ENCODE measurements around the gene PPP6R1.

The PPP6R1 gene

DNA sequence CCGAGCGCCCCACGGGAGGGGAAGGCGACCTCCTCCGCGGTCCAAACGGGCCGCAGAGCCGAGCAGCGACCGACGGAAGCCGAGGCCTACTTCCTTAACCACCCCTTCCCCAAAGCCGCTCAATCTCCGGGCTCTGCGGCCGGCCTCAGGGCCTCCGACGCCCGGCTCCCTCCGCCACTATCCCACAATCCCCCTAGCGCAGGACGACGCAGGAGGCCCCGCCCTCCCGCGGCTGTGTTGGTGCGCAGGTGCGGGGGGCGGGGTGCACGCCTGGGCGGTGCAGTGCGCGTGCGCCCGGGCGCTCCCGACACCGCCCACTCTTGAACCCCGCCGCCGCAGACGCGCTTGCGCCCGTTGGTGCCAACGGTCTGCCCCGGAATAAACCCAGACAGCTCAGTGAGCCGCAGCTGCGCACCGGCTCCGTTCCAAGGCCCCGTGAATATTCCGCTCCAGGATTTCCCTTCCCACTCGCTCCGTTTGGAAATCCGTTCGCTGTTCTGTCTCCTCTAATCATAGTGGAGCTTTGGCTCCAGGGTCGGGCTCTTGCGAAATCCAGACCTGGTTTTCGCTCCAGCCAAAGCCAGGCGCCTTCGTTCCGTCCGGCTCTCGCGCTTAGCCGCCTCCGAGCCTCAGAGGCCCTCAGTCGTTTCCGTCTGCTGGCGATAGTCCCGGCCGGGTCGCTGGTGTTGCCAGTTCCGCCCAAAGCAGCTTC, at the start of gene PPP6R1:
Gene PPP6R1 (minus strand): TSS at position 190 of the 712 bp plus-strand sequence. CDS start 11,914 bp downstream, outside the sequence.
- DNase-seq (ENCODE audit: low read depth in 2 of 2): peak; percentile 92 to 97

DNA sequence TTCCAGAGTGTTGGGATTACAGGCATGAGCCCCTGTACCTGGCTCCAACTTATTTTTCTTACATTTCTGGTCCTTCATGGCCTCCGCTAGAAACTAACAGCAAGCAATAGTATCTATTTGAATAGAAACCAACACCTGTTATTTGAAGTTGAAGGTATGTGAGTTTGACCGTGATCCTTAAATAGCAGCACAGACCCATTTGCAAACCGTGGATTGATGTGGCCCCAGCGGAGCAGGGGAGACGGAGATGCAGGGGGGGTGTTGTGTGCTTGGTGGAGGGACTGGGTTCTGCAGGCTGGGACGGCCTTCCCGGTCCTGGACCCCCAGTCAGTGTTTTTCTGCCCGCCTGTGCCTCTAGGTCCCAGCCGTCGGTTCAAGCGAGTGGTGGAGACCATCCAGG, 49.5 kb upstream of the PPP6R1 start:
- no peak for DNase-seq (ENCODE audit: low read depth in 2 of 2)

- no peak for DNase-seq (ENCODE audit: low read depth in 2 of 2)
Measured at GRCh38 chr19:55306712-55307111, 47.9 kb upstream of the PPP6R1 start.

DNA sequence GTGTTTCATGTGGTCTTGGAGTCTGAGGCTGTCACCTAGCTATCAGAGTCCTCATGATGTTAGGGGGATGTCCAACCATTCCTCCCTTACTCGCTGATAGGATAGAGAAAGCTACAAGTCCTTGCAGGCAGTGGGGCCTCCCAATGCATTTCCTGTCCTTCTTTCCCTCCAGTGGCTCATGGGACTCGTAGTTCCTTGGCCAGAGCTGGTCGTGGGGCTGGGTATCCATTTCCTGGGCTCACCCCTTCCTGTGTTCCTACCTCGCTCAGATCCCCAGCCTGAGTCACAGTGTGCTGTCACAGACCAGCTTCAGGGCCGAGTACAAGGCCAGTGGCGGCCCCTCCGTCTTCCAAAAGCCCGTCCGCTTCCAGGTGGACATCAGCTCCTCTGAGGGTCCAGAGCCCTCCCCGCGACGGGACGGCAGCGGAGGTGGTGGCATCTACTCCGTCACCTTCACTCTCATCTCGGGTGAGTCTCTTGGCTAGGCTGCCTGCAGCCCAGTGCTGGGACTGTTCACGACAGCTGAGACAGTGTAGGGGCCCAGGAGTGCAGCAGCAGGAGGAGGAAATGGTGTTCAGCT, 47.3 kb upstream of the PPP6R1 start:
- DNase-seq (ENCODE audit: low read depth in 2 of 2): no peak

- peak in 1 of 2 donors; percentile 20 for DNase-seq (ENCODE audit: low read depth in 2 of 2)
Measured at GRCh38 chr19:55305491-55305890, 46.7 kb upstream of the PPP6R1 start.

DNA sequence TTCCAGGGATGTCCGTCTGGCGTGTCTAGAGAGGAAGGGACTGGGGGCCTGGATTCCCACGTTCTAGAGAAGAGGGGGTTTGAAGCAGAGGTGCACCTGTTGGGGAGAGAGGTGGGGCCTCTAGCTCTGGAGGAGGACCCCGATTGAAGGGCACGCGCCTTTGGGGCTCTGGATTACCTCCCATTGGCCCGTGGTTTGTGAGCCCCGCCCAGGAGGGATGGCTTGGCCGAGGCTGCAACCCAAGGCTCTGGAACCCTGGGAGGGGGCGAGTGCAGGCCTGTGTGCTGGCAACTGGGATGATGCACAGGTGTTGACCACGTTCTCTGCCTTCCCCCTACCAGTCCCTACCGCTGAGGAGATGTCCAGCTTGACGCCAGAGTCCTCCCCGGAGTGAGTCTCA, 46.2 kb upstream of the PPP6R1 start:
- DNase-seq (ENCODE audit: low read depth in 2 of 2): no peak

DNA sequence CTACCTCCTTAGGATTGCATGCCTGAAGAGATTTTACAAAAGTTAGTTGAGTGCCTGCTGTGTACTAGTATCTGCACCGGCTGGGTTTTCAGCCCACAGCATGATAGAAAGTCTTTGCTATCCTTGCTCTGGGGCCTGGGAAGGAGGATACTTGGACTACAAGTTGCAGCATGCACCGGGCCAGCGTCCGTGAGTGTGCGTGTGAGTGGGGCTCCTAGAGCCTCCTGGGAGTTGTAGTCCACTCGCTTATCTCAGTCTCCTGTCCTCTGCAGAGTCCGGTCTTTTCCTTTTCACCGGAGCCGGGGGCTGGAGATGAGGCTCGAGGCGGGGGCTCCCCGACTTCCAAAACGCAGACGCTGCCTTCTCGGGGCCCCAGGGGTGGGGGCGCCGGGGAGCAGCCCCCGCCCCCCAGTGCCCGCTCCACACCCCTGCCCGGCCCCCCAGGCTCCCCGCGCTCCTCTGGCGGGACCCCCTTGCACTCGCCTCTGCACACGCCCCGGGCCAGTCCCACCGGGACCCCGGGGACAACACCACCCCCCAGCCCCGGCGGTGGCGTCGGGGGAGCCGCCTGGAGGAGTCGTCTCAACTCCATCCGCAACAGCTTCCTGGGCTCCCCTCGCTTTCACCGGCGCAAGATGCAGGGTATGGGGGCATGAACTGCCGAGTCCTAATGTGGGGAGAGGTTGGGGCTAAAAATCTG, 45.6 kb upstream of the PPP6R1 start:
- no peak for DNase-seq (ENCODE audit: low read depth in 2 of 2)

GRCh38 chr19:55303477-55303876, 44.7 kb upstream of the PPP6R1 start:
- DNase-seq (ENCODE audit: low read depth in 2 of 2): no peak

- DNase-seq (ENCODE audit: low read depth in 2 of 2): no peak
Measured at GRCh38 chr19:55302318-55302703, 43.5 kb upstream of the PPP6R1 start.

- DNase-seq (ENCODE audit: low read depth in 2 of 2): peak; percentile 91 to 97
Measured at GRCh38 chr19:55301459-55302317, 42.9 kb upstream of the PPP6R1 start.

DNA sequence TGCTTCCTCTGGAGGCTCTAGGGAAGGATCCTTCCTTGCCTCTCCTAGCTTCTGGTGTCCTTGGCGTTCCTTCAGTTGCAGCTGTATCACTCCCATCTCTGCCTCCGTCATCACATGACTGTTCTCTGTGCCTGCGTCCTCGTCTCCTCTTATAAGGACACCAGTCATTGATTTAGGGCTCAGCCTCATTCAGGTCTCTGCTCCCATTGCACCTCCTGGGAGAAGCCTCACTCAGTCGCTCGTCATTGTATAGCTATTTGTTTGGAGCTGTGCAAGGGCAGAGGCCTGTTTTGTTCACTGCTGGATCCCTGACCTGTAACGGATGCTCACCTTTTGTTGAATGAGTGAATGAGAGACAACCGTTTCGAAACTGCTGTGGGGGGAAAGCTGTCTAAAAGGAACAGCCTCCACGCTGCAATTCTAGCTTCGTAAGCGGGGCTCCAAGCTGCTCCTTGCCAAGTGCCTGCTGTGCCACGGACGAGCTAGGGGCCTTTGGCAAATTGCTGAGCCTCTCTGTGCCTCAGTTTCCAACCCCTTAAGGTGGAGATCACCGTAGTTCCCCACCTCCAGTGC, 42.2 kb upstream of the PPP6R1 start:
- no peak for DNase-seq (ENCODE audit: low read depth in 2 of 2)

GRCh38 chr19:55299991-55300390, 41.2 kb upstream of the PPP6R1 start:
- no peak for DNase-seq (ENCODE audit: low read depth in 2 of 2)

DNA sequence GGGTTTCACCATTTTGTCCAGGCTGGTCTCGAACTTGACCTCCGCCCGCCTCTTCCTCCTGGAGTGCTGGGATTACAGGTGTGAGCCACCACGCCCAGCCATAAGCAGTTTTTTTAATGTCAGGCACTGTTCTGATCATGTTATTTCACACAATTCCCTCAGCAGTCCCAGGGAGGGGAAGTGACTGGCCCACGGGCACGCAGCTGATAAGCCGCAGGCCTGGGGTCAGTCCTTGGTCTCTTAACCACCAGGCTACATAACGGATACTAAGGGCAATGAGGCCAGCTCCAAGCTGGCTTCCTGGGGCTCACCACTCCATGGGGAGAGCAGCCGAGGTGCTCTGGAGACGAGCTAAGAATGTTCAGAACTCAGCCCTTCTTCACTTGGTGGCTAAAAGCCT, 38.5 kb upstream of the PPP6R1 start:
- no peak for DNase-seq (ENCODE audit: low read depth in 2 of 2)

DNA sequence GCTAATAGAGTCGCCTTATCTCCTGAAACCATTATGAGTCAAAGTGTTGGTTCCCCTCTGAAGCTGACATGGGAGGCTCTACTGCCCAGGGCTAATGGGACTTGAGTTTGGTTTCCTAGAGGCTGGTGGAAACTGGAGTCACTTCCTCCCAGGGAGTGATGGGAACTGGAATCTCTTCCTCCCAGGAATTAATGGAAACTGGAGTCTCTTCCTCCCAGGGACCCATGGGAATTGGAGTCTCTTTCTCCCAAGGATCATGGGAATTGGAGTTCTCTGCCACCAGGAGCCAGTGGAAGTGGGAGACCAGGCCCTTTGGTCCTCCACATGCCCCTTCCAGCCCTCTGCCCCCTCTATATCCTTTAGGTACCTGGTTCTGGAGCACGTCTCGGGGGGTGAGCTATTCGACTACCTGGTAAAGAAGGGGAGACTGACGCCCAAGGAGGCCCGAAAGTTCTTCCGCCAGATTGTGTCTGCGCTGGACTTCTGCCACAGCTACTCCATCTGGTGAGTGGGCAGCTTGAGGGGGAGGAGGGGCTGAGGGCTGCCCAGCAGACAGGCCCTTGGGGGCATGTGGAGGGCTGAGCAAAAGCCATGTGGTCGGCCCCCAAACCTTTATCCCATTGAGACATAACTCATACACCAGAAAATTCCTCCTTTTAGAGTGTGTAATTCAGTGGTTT, 30.4 kb upstream of the PPP6R1 start:
- DNase-seq (ENCODE audit: low read depth in 2 of 2): no peak

DNA sequence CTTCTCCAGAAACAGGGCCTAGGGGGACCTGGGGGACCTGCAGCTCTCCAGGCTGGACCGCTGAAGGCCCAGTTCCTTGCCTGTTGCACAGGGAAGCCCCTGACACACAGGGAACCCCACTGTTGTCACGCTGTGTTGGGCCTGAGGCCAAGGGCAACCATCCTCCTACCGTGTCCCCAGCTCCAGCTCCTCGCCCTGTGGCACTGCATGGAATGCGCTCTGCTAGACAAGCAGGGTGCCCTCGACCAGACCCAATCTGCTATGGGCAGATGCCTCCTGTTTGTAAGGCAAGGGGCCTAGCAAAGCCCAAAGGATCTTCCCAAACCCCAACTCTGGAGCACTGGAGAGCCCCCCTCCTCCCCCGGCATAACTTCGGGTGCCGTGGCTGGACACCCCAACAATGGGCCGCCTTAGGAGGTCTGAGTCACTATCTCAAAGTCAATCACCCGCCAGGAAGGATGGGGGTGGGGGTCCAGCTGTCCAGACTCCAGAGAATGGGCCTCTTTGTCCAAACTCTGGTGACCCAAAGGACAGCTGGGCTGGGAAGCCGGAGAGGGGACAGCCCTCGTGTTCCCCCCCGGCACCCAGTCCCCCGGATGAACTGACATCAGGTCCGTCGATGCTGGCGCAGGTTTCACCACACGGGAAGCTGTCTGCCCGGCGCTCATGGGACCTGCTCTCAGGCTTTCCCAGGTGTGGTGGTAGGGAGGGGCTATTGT, 28.7 kb upstream of the PPP6R1 start:
- DNase-seq (ENCODE audit: low read depth in 2 of 2): no peak

DNA sequence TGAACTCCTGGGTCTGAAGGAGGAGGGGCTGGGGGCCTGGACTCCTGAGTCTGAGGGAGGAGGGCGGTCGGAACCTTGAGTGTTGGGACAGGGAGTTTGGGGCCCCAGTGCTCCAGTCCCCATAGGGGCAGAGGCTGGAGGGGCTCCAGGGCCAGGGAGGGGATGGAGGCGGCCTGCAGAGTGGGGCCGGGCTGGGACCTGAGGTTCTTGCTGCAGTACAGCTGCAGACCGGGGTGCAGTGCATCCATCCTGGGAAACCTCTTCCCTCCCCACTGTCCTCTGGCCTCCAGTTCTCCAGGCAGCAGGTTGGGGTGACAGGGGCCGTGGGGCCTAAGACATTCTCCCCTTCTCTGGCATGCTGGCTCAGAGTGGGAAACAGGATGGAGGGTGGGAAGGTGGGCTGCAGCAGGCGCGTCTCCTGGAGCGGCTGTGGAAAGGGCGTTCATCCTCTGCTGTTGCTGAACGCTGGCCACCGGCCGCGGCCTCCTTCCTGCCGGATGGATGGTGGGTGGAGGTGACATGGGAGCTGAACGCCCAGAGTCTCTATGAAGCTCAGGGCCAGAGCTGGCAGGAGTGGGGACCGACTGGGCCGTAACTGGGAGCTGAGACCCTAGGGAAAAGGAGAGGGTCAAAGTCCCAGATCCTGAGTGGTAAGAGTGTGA, 26.5 kb upstream of the PPP6R1 start:
- DNase-seq (ENCODE audit: low read depth in 2 of 2): no peak

DNA sequence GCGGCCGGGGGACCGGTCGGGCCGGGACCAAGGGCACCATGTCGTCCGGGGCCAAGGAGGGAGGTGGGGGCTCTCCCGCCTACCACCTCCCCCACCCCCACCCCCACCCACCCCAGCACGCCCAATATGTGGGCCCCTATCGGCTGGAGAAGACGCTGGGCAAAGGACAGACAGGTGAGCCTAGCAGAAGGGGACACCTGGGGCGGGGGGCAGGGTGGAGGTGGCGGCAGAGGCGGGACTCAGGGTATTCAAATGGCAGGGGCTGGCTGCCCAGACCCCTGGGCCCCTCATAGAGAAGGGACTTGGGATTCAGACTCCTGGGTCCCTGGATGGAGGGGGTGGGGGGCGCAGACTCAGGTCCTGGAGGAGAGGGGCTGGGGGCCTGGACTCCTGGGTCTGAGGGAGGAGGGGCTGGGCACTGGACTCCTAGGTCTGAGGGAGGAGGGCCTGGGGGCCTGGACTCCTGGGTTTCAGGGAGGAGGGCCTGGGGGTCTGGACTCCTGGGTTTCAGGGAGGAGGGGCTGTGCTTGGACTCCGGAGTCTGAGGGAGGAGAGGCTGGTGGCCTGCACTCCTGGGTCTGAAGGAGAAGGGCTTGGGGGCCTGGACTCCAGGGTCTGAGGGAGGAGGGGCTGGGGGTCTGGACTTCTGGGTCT, 25.7 kb upstream of the PPP6R1 start:
- DNase-seq (ENCODE audit: low read depth in 2 of 2): no peak

DNA sequence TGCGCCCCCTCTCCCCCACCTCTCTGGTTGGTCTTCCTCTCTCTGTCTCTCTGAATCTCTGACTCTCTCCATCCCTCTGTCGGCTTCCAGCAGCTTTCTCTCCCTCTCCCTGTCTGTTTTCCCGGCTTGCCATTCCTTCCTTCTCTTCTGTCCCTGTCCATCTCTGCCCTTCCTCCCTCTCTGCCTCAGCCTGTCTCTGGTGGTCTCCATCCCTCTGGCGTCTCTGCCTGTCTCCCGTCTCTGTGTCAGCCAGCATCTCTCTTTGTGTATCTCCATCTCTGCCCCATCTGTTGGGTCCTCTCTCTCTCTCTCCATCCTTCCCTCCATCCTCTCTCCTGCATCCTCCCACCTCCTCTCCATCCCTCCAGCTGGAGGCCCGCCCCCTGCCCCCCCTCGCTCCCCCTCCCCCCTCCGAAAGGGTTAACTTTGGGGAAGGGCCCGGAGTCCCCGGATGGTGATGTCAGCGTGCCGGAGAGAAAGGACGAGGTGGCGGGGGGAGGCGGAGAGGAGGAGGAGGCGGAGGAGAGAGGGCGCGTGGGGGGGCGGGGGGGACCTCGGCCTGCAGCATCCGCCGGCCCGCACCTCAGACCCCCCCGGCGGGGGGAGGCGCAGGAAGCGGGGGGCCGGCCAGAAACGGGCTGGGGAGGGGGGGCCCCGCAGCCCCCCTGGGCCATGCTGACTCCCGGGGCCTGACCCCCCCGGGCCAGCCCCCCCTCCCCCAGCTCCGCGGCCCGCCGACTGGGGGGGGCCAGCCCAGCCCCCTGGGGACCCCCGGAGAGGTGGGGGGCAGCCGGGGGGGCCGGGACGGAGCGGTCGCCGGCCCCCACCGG, 24.9 kb upstream of the PPP6R1 start, which contains the start of gene BRSK1:
Gene BRSK1 (plus strand): TSS at position 450 of the 830 bp plus-strand sequence. CDS start 446 bp downstream, outside the sequence.
- peak; percentile 16 to 21 for DNase-seq (ENCODE audit: low read depth in 2 of 2)

Data from stimulated activated CD8-positive, alpha-beta memory T cell treated with anti-CD3 and anti-CD28 coated beads, Interleukin-2, amount 100 ng/mL, for 48 hours (primary cell).